SK-N-SH treated with all-trans-retinoic acid at 6 μM for 48 hours (cell line): ENCODE data around the gene OR11G2.
"Not testable (repeated sequence)": the region's sequence is repeated elsewhere in the genome, so short reads cannot be mapped to it uniquely, and the experiment has no call there.

Experiments
- PATZ1 ChIP-seq: fragments of 250-450 bp; sonication (Bioruptor Pico); IDR thresholded peaks from 2 replicates; pipeline ENCODE4 v1.8.0; 2020; ENCODE audit warnings: mild to moderate bottlenecking, moderate library complexity, borderline replicate concordance
- ZFP3 ChIP-seq: fragments of 250-450 bp; sonication (Bioruptor Pico); IDR thresholded peaks from 2 replicates; pipeline ENCODE4 v1.5.0; 2020; ENCODE audit warnings: mild to moderate bottlenecking, moderate library complexity
- ZNF565 ChIP-seq: fragments of 450-650 bp; formaldehyde crosslinking; conservative IDR thresholded peaks from 2 replicates; pipeline ENCODE4 v1.5.0; 2020; ENCODE audit warnings: low read depth, mild to moderate bottlenecking, moderate library complexity
- ZNF8 ChIP-seq: fragments of 450-650 bp; formaldehyde crosslinking; IDR thresholded peaks from 2 replicates; pipeline ENCODE4 v1.5.0; 2020; ENCODE audit warnings: mild to moderate bottlenecking, moderate library complexity

GRCh38 chr14:20235415-20235814, 44.7 kb downstream of the OR11G2 start:
- TF ChIP-seq PATZ1, ZNF8, ZNF565, ZFP3 (CRISPR knock-in tag): not testable (repeated sequence)
